Cardiac muscle cell (in vitro differentiated cells and primary cell): ENCODE results near the gene TRMT1. TPM values are rescaled to one million over a fixed set of nuclear protein-coding genes. Genes with fewer than 3 reads are reported as not detected.

Experiments used
- DNase-seq, 2 donors: peaks; one replicate each; pipeline versions ENCODE4 v3.0.0 to v3.0.0-alpha.2; 2010 to 2017; ENCODE audit warnings: low read depth in 1 of 2, low spot score in 1 of 2
- H3K27ac ChIP-seq: fragments of 200-600 bp; sonication (generic); 2 replicates; pipeline ENCODE4 v1.5.1; 2016
- H3K27me3 ChIP-seq: fragments of 200-600 bp; sonication (generic); 2 replicates; pipeline ENCODE4 v1.6.0; 2016; ENCODE audit warnings: control low read depth
- H3K36me3 ChIP-seq: fragments of 200-600 bp; sonication (generic); 2 replicates; pipeline ENCODE4 v1.5.1; 2016; ENCODE audit warnings: control low read depth
- H3K4me1 ChIP-seq: fragments of 200-600 bp; sonication (generic); 2 replicates; pipeline ENCODE4 v1.8.1; 2017; ENCODE audit warnings: low read depth, mild to moderate bottlenecking, mixed run types
- H3K4me3 ChIP-seq: fragments of 200-600 bp; sonication (generic); 2 replicates; pipeline ENCODE4 v1.5.1; 2016; ENCODE audit warnings: mild to moderate bottlenecking
- H3K9me3 ChIP-seq: fragments of 200-600 bp; sonication (generic); 2 replicates; pipeline ENCODE4 v1.5.1; 2017; ENCODE audit warnings: low read depth, mild to moderate bottlenecking, control low read depth
- CTCF ChIP-seq: IDR thresholded peaks from 2 replicates; pipeline ENCODE4 v1.5.1; 2012; ENCODE audit warnings: low read depth, mild to moderate bottlenecking, low read length
- polyA plus RNA-seq: library from polyadenylated mRNA; unstranded; fragments of >200 nt; fragmentation: Nextera tagmentation; extraction: Ambion mirVana; gene quantifications from 2 replicates; pipeline ENCODE4 v1.2.1, GENCODE V29; 2016
- total RNA-seq: library from RNA; depleted of rRNA; stranded (reverse); fragments of >200 nt; gene quantifications from 2 replicates; pipeline ENCODE4 v1.2.3, GENCODE V29; 2016

Gene TRMT1
- total and polyA plus RNA-seq, 2 experiments from 2014 or later, result 48.5 to 56.0 TPM

GRCh38 chr19:13068085-13068846, 48.3 kb downstream of the TRMT1 start:
- Histone ChIP-seq H3K4me1 (peaks cover 4% of the 10 kb centered on the region), H3K36me3 (no peaks in the 10 kb centered on the region), H3K27ac (no peak overlapping the region), H3K9me3 (no peaks in the 10 kb centered on the region), H3K27me3 (peaks cover 94% of the 10 kb centered on the region), H3K4me3 (no peak overlapping the region)
- TF ChIP-seq CTCF, result no peak
- DNase-seq, result no peak

- no peaks in the 10 kb centered on the region for H3K9me3 ChIP-seq
- DNase-seq, result no peak
- no peaks in the 10 kb centered on the region for H3K36me3 ChIP-seq
- no peak for TF ChIP-seq CTCF
- no peak overlapping the region for H3K4me3 ChIP-seq
- H3K27me3 ChIP-seq, result peaks cover 98% of the 10 kb centered on the region
- no peak overlapping the region for H3K27ac ChIP-seq
- peaks cover 4% of the 10 kb centered on the region for H3K4me1 ChIP-seq
Measured at GRCh38 chr19:13066933-13067807, 49.4 kb downstream of the TRMT1 start.

GRCh38 chr19:13066226-13066625, 50.3 kb downstream of the TRMT1 start:
- Histone ChIP-seq H3K4me1 (peaks cover 4% of the 10 kb centered on the region), H3K4me3 (no peak overlapping the region), H3K36me3 (no peaks in the 10 kb centered on the region), H3K27me3 (peaks cover 98% of the 10 kb centered on the region), H3K27ac (no peak overlapping the region), H3K9me3 (no peaks in the 10 kb centered on the region)
- no peak for TF ChIP-seq CTCF
- DNase-seq, result no peak

GRCh38 chr19:13064092-13064489, 52.4 kb downstream of the TRMT1 start:
- Histone ChIP-seq H3K27me3 (peaks cover 98% of the 10 kb centered on the region), H3K9me3 (no peaks in the 10 kb centered on the region), H3K4me1 (peaks cover 4% of the 10 kb centered on the region), H3K27ac (no peak overlapping the region), H3K36me3 (no peaks in the 10 kb centered on the region), H3K4me3 (no peak overlapping the region)
- no peak for TF ChIP-seq CTCF
- DNase-seq, result no peak

GRCh38 chr19:13063461-13064091, 53.0 kb downstream of the TRMT1 start:
- no peak overlapping the region for H3K4me3 ChIP-seq
- no peak for DNase-seq
- H3K36me3 ChIP-seq, result no peaks in the 10 kb centered on the region
- peaks cover 4% of the 10 kb centered on the region for H3K4me1 ChIP-seq
- H3K27ac ChIP-seq, result no peak overlapping the region
- peaks cover 98% of the 10 kb centered on the region for H3K27me3 ChIP-seq
- no peaks in the 10 kb centered on the region for H3K9me3 ChIP-seq
- no peak for TF ChIP-seq CTCF
